A673 (cell line): ENCODE measurements around the gene DCAF12.

ENCODE experiments used
- EZH2 ChIP-seq: fragments of 200-600 bp; sonication (generic); IDR thresholded peaks from 2 replicates; pipeline ENCODE4 v1.6.1; 2017; ENCODE audit warnings: borderline replicate concordance, low read depth, mild to moderate bottlenecking, mixed read lengths, antibody characterized with exemption, low read length; ENCODE audit not compliant: poor library complexity, severe bottlenecking
- TF ChIP-seq, protein P1 (sequence below): fragments of 300-800, 200-600 bp; sonication (generic); conservative IDR thresholded peaks from 2 replicates; pipeline ENCODE4 v1.5.1; 2017; ENCODE audit warnings: low read depth, mild to moderate bottlenecking, antibody characterized with exemption, low read length, moderate library complexity, mixed read lengths

DNA sequence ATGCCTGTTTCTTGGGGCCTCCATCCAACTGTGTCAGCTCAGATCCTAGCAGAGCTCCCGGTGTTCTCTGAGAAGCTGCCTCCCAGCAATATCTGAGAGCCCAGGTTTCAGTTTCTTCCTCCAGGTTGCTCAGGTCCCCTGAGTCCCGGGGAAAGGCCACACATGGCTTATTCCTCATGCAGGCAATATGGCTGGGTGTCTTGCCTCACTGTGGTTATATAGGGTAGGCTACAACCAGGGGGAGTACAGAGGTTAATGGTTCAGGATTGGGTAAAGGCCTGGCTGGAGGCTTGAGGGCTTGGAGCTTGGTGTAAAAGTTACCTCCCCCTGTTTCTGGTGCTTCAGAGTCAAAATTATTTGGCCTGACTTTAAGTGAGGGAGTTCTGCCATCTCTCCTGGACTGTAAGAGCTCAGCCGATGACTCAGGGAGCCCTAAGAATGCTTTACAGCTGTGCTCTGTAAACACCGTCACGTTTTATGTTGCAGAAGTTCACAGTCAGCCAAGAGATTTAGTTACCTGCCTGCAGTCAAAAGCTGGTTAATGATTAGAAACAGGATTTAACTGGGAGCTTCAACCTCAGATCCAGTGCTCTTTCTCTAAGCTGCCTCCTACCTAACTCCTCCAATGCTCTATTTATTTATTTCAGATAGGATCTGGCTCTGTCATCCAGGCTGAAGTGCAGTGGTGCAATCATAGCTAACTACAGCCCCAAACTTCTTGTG lies 53.5 kb downstream of the DCAF12 start:
- TF ChIP-seq, protein P1, sequence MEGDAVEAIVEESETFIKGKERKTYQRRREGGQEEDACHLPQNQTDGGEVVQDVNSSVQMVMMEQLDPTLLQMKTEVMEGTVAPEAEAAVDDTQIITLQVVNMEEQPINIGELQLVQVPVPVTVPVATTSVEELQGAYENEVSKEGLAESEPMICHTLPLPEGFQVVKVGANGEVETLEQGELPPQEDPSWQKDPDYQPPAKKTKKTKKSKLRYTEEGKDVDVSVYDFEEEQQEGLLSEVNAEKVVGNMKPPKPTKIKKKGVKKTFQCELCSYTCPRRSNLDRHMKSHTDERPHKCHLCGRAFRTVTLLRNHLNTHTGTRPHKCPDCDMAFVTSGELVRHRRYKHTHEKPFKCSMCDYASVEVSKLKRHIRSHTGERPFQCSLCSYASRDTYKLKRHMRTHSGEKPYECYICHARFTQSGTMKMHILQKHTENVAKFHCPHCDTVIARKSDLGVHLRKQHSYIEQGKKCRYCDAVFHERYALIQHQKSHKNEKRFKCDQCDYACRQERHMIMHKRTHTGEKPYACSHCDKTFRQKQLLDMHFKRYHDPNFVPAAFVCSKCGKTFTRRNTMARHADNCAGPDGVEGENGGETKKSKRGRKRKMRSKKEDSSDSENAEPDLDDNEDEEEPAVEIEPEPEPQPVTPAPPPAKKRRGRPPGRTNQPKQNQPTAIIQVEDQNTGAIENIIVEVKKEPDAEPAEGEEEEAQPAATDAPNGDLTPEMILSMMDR = no peak
- no peak for TF ChIP-seq EZH2
